Gastroesophageal sphincter (tissue), 4 donors: ENCODE results near the gene DAB1. TPM values are rescaled to one million over a fixed set of nuclear protein-coding genes. Genes with fewer than 3 reads are reported as not detected.

Experiments
- ATAC-seq: fragments of 150-250 bp; one replicate; pipeline ENCODE4 v1.9.1; 2016; ENCODE audit warnings: mild to moderate bottlenecking, moderate library complexity
- H3K27ac ChIP-seq, 4 donors: fragments of 200-600 bp; sonication (generic) in 3 of 4; 1 replicate in 3 of 4; 2 replicates in 1 of 4; pipeline ENCODE4 v1.5.1; 2016 to 2019
- H3K27me3 ChIP-seq: fragments of 200-600 bp; sonication (generic); one replicate; pipeline ENCODE4 v1.5.1; 2019
- H3K36me3 ChIP-seq, 2 donors: fragments of 200-600 bp; sonication (generic); one replicate each; pipeline ENCODE4 v1.5.1; 2019; ENCODE audit warnings: control low read depth in 1 of 2
- H3K4me1 ChIP-seq, 3 donors: fragments of 200-600 bp; sonication (generic); 1 replicate in 2 of 3; 2 replicates in 1 of 3; pipeline ENCODE4 v1.5.1; 2016 to 2019; ENCODE audit warnings: control low read depth in 2 of 3
- H3K4me3 ChIP-seq, 2 donors: fragments of 200-600 bp; sonication (generic); one replicate each; pipeline ENCODE4 v1.5.1; 2019; ENCODE audit warnings: mild to moderate bottlenecking in 1 of 2, moderate library complexity in 1 of 2
- H3K9me3 ChIP-seq, 3 donors: fragments of 200-600 bp; sonication (generic); one replicate each; pipeline ENCODE4 v1.5.1; 2017 to 2019; ENCODE audit warnings: control low read depth in 2 of 3
- CTCF ChIP-seq, 4 experiments: fragments of 200-600 bp in 2 of 4; fragments of 450-650 bp in 2 of 4; sonication (generic) in 1 of 4; IDR thresholded peaks; one replicate each; pipeline ENCODE4 v1.5.1; 2017 to 2019; ENCODE audit warnings: antibody characterized with exemption in 4 of 4, mild to moderate bottlenecking in 2 of 4, moderate library complexity in 2 of 4
- EP300 ChIP-seq: sonication (generic); formaldehyde crosslinking; IDR thresholded peaks from one replicate; pipeline ENCODE4 v1.6.1; 2017; ENCODE audit warnings: antibody characterized with exemption, mild to moderate bottlenecking
- POLR2A ChIP-seq, 2 donors: fragments of 450-650 bp; IDR thresholded peaks; one replicate each; pipeline ENCODE4 v1.6.1; 2017; ENCODE audit warnings: antibody characterized with exemption in 2 of 2, mild to moderate bottlenecking in 2 of 2, moderate library complexity in 1 of 2
- POLR2AphosphoS5 ChIP-seq: sonication (generic); formaldehyde crosslinking; IDR thresholded peaks from one replicate; pipeline ENCODE4 v1.6.1; 2017; ENCODE audit warnings: antibody characterized with exemption
- WGBS, 2 donors: methylation state at CpG; one replicate each; pipeline ENCODE4 v1.1.5; 2018; ENCODE audit warnings: low coverage in 1 of 2; 5-methylcytosine and 5-hydroxymethylcytosine counted together
- total RNA-seq, 4 donors: library from RNA; depleted of rRNA; stranded (reverse); fragments of >200 nt; gene quantifications; one replicate each; pipeline ENCODE4 v1.1.0, GENCODE V29; 2016

DAB1 gene
- total RNA-seq, 4 donors from 2014 or later, result 0.47 to 1.6 (median 1.1) TPM

- Histone ChIP-seq H3K27ac (no peak overlapping the region), H3K9me3 (no peaks in the 10 kb centered on the region), H3K36me3 (no peaks in the 10 kb centered on the region), H3K4me1 (peaks cover 0 to 32% (median 16%) of the 10 kb centered on the region in 3 donors), H3K27me3 (peaks cover 84% of the 10 kb centered on the region), H3K4me3 (peak overlapping the region; percentile 2 to 53)
- TF ChIP-seq CTCF (IDR thresholded peaks at IDR 0.05) (peak in 2 of 4 experiments; percentile 27 to 69), EP300 (no peak)
- 0 to 2% methylated on average over 10 to 14 of the region's 63 CpGs for WGBS, 2 donors
- no peak for ATAC-seq
Observed at GRCh38 chr1:57424231-57425027, 569 bp upstream of the DAB1 start.

DNA sequence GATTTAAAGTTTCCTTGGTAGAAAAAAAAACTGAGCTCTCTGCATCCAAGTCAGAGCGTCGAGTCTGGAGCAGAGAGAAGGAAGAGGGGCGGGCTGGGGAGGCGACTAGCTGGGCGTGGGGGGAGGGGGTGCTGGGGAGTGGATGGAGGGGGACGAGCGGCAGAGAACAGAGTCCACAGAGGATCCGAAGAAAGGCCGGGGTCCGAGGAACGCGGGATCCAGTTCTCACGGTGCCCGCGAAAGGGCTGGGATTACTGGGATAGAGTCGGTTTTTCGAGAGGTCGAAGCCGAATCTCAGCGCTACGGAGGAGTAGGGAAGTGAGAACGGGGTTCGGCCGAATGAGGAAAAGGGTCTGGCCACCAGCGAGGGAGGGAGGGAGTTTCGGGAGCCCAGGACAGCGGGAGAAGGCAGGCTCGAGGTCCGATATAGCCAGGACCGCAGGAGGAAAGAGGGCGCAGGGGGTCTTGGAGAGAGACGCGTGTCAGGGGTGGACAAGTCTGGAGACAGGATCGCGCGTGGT lies 665 bp downstream of the DAB1 start:
- no peak overlapping the region for H3K27ac ChIP-seq
- H3K36me3 ChIP-seq, result no peaks in the 10 kb centered on the region
- no peaks in the 10 kb centered on the region for H3K9me3 ChIP-seq
- 1 to 2% methylated on average over 25 to 28 of the region's 36 CpGs for WGBS, 2 donors
- no peak for TF ChIP-seq POLR2AphosphoS5
- TF ChIP-seq CTCF (IDR thresholded peaks at IDR 0.05), result no peak
- no peak for TF ChIP-seq POLR2A (IDR thresholded peaks at IDR 0.05)
- TF ChIP-seq EP300, result no peak
- no peak for ATAC-seq
- peaks cover 92% of the 10 kb centered on the region for H3K27me3 ChIP-seq
- H3K4me1 ChIP-seq, result peaks cover 0 to 32% (median 16%) of the 10 kb centered on the region in 3 donors
- peak overlapping the region in 1 of 2 donors; percentile 53 for H3K4me3 ChIP-seq

GRCh38 chr1:57422271-57423134 lies 1.4 kb downstream of the DAB1 start:
- Histone ChIP-seq H3K36me3 (no peaks in the 10 kb centered on the region), H3K9me3 (no peaks in the 10 kb centered on the region), H3K4me3 (peak overlapping the region in 1 of 2 donors; percentile 53), H3K27me3 (peaks cover 93% of the 10 kb centered on the region), H3K4me1 (peaks cover 0 to 32% (median 16%) of the 10 kb centered on the region in 3 donors), H3K27ac (no peak overlapping the region)
- TF ChIP-seq POLR2A (IDR thresholded peaks at IDR 0.05), result no peak
- TF ChIP-seq POLR2AphosphoS5, result no peak
- TF ChIP-seq CTCF (IDR thresholded peaks at IDR 0.05), result no peak
- TF ChIP-seq EP300, result no peak
- no peak for ATAC-seq
- 0 to 2% methylated on average over 9 to 18 of the region's 66 CpGs for WGBS, 2 donors

GRCh38 chr1:57421806-57422205 lies 2.1 kb downstream of the DAB1 start:
- Histone ChIP-seq H3K9me3 (no peaks in the 10 kb centered on the region), H3K27me3 (peaks cover 94% of the 10 kb centered on the region), H3K4me3 (peak overlapping the region in 1 of 2 donors; percentile 53), H3K36me3 (no peaks in the 10 kb centered on the region), H3K27ac (no peak overlapping the region), H3K4me1 (peaks cover 0 to 32% (median 16%) of the 10 kb centered on the region in 3 donors)
- TF ChIP-seq CTCF (IDR thresholded peaks at IDR 0.05), result no peak
- TF ChIP-seq POLR2A (IDR thresholded peaks at IDR 0.05), result no peak
- TF ChIP-seq EP300, result no peak
- TF ChIP-seq POLR2AphosphoS5, result no peak
- no peak for ATAC-seq
- 4 to 12% methylated on average over 5 to 7 of the region's 10 CpGs for WGBS, 2 donors
